ENCODE results near the gene DBN1. TPM values are rescaled to one million over a fixed set of nuclear protein-coding genes. Genes with fewer than 3 reads are reported as not detected.

DBN1 gene
- total RNA-seq, 1 experiment from 2014 or later, result 29.7 TPM

- DNase-seq (ENCODE audit: low read depth), result no peak
Observed at GRCh38 chr5:177504086-177505056, 30.9 kb upstream of the DBN1 start.

GRCh38 chr5:177503351-177504085 is 30.1 kb upstream of the DBN1 start:
- DNase-seq (ENCODE audit: low read depth), result no peak

GRCh38 chr5:177502886-177503285 is 29.5 kb upstream of the DBN1 start:
- DNase-seq (ENCODE audit: low read depth), result peak; percentile 38

DNA sequence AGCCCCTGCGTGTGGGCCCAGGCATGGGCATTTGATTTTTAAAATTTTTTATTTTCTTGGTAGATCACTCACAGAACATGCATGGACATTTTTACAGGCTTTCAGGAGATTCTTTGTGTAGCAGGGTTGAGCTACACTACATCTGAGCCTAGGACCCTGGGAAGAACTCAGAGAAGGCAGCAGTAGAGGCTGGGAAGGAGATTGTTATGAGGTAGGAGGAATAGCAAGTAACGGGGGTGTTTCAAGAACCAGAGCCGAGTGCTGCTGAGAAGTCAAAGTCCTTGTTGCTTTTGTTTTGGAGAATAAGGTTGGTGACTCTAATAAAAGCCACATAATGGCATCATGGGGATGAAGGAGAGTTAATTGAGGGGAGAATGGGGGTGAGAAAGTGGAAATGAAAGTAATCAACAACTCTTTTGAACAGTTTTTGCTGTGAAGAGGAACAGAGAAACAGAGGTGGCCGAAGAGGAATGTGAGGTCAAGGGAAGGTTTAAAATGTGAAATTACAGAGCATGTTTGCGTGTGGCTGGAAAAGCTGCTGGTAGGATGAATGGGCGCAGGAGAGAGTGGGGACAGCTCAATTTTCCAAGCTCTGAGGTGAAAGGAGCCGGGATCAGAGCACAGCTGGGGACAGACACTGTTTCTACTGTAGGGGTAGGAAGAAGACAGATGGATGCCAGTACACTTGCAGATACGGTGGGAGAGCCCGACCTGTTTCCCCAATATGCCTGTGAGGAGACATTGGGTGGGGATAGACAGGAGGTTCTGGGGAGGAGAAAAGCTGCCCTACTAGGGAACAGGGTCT is 28.6 kb upstream of the DBN1 start:
- DNase-seq (ENCODE audit: low read depth), result no peak

DNA sequence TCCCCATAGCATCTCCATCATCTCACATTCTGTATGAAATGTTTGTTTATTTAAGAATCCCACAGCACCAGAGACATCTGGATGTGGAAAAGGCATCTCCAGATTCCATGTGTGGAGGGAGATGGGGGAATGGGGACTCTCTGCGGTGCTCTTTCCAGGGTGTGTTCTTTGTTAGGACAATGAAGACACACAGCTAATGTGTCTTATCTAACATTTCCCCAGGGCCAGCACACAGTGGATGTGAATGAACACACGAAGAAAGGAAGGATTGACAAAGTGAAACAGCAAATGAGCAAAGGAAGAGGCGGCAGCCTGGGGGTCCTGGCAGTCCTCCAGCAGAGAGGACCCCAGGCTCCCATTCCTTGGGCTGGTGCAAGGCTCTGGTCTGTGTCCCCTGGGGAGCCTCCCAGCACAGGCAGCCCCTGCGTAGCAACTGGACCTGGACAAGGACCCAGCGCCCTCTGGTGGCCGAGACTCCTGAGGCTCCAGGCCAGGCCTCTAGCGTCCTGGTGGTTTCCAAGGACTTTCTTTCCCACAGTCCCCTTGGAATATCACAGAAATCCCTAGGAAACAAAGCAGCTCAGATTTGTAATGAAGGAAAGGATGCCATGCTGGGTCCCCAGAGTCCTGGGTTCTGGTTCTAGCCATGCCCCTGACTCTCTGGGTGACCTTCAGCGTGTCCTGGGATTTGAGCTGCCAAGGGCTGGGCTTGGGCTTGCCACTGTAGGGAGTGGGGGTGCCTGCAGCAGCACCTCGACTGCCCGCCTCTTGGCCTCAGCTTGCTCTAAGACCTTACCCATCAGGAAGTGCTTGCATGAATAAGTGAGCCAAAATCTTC is 27.5 kb upstream of the DBN1 start:
- peak; percentile 72 for DNase-seq (ENCODE audit: low read depth)

- no peak for DNase-seq (ENCODE audit: low read depth)
Observed at GRCh38 chr5:177499842-177500241, 26.4 kb upstream of the DBN1 start.

DNA sequence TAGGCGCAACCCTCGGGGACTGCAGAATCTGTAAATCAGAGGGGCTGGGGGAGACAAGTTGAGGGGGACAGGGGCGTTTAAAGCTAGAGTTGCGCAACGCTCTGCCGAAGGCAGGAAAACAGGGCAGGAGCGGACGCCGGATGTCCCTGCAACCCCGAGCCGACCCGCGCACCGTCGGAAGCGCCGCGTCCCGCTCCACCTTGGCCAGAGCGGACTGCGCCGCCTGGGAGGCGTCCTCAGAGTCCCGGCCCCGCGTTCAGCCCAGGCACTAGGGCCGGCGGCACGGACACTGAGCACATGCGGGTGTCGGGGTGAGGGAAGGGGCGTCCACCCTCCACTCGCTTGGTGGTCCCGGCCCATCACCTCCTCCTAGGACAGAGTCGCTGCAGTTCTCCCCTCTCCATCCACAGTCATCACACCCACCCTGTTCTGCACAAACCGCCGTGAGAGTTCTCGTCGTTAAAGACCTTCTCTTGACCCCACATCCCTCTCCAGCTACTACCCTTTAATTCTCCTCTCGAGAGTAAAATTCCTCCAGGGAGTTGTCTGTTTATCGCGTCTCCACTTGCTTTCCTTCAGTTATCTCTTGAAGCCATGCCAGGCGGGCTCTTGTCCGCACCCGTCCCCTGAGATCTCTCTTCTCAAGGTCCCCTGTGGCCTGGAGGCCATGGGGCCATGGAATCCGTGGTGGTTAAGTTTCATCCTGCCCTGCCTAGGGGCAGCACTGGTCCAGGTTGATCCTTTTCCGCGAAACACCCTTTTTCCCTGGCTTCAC is 24.8 kb upstream of the DBN1 start:
- no peak for DNase-seq (ENCODE audit: low read depth)

DNA sequence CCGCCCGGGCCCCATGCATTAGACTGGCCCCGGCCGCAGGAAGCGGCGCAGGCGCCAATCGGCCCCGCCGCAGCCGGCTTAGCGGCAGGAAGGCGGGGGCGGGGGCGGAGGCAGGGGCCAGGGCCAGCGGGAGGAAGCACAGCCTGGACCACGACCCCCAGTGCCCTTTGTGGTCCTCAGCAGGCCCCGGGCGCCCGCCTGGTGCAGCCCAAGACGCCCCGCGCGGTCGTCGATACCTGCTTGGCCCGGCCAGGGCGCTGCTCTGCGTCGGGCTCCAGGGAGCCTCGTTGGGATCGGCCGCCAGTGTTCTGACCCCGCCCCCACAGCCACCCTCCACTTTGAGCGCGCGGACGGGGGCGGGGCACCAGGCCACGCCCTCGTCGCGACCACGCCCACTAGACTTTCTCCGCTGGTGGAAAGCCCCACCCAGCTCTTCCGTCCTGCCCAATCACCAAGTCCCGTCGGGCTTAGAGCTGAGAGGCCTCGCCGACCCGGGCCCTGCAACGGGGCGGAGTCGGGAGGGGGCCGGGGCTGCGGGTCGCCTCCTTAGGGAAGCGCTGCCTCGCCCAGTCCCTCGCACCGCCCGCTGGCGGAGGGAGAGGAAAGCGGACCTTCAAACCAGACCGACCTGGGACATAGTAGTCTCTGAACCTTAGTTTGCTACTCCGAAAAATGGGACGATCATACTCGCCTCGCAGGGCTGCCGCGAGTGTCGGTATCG is 24.0 kb upstream of the DBN1 start, which contains the start of gene PDLIM7:
Gene PDLIM7 (minus strand): TSS at position 313 of the 721 bp plus-strand sequence. CDS start 1,092 bp downstream, outside the sequence.
- peak; percentile 94 for DNase-seq (ENCODE audit: low read depth)

DNA sequence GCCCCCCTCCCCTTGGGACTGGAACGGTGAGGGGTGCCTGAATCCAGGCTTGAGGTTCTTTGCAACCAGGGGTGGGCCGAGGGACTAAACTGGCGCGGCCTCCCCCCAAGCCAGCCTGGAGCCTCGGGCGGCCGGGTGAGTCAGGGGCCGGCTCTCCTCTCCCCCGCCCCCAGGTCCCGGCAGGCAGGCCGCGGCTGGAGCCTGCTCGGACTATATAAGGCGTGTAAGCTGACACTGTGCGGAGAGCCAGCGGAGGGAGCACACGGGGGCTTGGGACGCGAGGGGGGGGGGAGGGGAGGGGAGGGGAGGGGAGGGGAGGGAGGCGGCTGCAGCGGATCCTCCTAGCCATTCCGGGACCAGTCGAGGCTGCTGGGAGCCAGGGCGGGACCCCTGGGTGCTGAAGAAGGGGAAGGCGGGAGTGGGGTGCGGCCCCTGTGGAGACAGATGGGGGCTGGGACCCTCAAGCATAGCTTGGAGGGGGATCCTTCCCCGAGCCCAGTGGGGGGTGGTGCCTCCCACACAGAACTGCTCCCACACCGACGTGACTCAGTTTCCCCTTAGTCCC is 23.4 kb upstream of the DBN1 start:
- DNase-seq (ENCODE audit: low read depth), result peak; percentile 92

DNA sequence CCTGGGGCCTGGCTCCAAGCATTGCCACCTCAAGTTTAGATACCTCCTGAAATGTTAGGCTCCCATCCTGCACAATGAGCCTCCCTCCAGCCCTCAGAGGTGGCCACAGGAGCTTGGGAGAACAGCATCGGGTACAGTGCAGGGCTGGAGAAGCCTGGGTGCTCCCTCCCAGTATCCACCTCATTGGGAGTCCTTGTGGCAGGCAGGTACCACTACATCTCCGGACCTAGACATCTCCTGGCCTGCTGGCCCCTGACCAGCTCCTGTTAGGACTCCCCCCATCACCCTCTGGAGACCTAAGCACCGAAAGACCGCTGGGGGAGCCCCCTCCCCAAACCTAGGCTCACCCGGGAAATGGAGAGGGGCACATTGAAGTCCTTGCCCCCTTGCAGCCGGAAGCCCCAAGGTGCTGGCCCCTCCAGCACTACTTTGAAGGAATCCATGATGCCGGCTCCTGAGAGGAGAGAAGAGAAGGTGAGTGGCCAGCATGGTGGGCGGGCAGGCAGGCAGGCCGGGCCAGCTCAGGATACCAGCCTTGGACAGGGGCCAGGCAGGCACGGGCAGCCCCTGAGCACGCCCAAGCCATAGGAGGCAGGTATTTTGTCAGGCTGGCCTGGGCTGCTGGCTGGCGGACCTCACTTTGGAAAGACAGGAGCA is 22.8 kb upstream of the DBN1 start:
- DNase-seq (ENCODE audit: low read depth), result peak; percentile 52

- DNase-seq (ENCODE audit: low read depth), result peak; percentile 89
Observed at GRCh38 chr5:177495243-177496060, 22.0 kb upstream of the DBN1 start.

DNA sequence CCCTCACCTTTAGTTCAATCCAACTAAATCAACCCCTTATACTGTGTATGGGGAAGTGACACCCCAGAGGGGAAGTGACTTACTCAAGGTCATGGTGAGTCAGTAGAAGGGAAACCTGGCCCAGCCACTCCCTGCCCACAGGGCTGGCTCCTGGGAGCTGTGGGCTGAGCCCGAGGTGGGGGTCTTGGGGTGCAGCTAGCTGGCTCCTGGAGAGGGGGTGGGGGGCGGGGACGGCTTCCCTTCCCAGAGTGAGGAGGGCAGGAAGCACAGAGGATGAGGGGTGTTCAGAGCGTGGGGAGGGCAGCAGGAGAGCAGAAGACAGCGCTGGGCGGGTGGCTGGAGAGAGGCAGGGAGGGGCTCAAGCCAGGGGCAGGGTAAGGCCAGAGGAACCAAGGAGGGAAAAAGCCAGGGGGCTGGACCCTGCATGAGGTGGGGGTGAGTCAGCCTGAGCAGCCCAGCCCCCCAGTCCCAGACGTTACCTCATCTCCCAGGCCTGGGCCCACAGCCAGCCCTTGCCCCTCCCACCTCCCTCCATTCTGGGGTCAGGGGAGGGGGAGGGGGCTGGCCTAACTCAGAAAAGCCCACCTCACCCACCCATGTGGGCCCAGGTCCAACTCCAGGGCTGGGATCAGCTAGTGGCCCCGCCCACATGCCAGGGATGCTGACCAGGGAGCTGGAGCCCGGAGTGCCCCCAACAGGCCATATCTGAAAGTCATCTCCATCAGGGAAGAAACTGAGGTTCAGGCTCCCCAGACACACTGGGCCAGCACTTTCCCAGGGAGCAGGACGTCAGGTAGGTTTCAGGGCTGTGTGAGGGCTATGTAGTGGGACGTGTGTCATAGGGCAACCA is 21.1 kb upstream of the DBN1 start:
- DNase-seq (ENCODE audit: low read depth), result peak; percentile 83

DNA sequence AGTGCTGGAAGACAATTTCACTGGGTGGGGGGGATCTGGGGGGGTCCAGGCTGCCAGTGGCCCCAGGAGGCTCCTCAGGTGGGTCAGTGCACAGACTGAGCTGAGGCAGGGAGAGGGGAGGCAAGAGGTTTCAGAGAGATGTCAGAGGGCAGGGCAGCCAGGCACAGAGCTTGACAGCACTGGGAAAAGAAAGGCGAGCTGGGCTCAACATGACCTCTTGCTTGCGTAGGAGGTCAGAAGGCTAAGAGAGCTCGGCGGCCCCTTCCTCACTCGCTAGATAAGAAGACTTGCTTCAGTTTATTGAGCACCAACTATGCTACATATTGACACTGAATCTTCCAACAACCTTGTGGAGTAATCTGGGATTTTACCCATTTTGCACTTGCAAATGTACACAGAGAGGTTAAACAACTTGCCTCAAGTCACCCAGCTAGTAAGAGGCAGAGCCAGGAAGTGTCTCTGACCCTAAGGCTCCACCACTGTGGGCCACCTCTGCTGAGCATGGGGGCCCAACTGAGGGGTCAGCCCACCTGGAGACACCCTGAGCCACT is 20.4 kb upstream of the DBN1 start:
- DNase-seq (ENCODE audit: low read depth), result no peak

DNA sequence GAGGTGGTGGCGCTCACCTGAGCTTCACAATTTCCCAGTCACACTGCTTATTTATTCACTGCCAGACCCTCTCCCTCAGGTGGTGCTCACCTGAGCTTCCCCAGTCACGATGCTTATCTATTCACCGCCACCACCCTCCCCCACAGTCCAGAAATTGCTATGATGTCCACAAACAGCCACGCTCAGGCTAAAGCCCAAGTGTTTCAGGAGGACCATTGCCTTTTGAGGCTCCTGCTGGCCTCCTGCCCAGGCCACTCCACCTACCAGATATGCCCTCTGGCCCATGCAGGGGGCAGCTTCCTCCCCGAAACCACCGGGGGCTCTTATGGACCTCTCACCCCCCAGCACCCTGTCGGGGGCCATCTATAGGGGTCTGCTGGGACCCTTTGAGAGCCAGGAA is 19.4 kb upstream of the DBN1 start:
- DNase-seq (ENCODE audit: low read depth), result no peak

- no peak for DNase-seq (ENCODE audit: low read depth)
Observed at GRCh38 chr5:177491983-177492746, 18.7 kb upstream of the DBN1 start.
